T-helper 1 cell treated with Interleukin-12 subunit alpha and Interleukin-12 subunit beta and Interleukin-4 antibody, amounts not matched to agents 30 μg/mL and 1 μg/mL, for 36 hours (primary cell): Measurements from ENCODE around the gene LRRFIP1.

Source experiments
- H3K27ac Mint-ChIP-seq: one replicate; pipeline ENCODE4 v1.8.0; 2021; ENCODE audit warnings: mild to moderate bottlenecking, mixed read lengths
- H3K27me3 Mint-ChIP-seq: one replicate; pipeline ENCODE4 v1.8.0; 2021; ENCODE audit warnings: low read depth, mixed read lengths
- H3K36me3 Mint-ChIP-seq: one replicate; pipeline ENCODE4 v1.8.0; 2021; ENCODE audit warnings: low read depth, mixed read lengths
- H3K4me1 Mint-ChIP-seq: one replicate; pipeline ENCODE4 v1.8.0; 2021; ENCODE audit warnings: low read depth, mixed read lengths
- H3K4me3 Mint-ChIP-seq: one replicate; pipeline ENCODE4 v1.8.0; 2021; ENCODE audit warnings: mild to moderate bottlenecking, moderate library complexity, mixed read lengths
- H3K9me3 Mint-ChIP-seq: one replicate; pipeline ENCODE4 v1.8.0; 2021; ENCODE audit warnings: mixed read lengths

LRRFIP1 gene

DNA sequence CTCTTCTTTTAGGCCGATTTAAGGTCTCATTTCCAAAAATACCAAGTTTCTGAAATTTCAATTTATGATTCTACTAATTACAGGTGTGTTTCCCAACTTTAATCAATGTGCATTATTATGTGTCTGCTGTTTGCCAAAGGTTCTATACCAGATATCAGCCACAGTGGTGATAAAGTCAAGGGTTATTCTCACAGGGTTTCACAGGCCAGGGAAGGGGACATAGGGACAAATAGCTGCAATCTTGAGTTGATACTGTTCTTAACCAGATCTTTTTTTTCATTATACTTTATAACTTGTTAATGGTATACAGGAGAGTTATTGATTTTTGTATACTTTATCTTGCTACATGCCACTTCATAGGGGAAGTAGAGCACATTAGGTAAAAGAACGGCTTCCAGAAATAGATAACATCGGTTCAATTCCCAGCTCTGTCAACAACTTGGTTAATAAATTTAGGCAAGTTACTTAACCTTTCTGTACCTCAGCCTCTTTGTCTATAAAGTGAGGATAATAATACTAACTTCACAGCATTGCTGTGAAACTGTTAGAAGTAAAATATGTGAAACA, 200.1 kb downstream of the LRRFIP1 start:
- Mint-ChIP-seq H3K27me3 (peaks cover 11% of the 10 kb centered on the region), H3K9me3 (no peaks in the 10 kb centered on the region), H3K36me3 (no peaks in the 10 kb centered on the region), H3K27ac (no peak overlapping the region), H3K4me3 (no peak overlapping the region), H3K4me1 (peaks cover 2% of the 10 kb centered on the region)
